Esophagus muscularis mucosa (tissue), 4 donors: ENCODE measurements around the gene TARDBP. TPM values are rescaled to one million over a fixed set of nuclear protein-coding genes. Genes with fewer than 3 reads are reported as not detected.

Source experiments
- DNase-seq: peaks from one replicate; pipeline ENCODE4 v3.0.0-alpha.2; 2017; ENCODE audit errors: extremely low spot score
- H3K27ac ChIP-seq, 4 donors: fragments of 200-600 bp; sonication (generic); replicated peaks in 1 of 4; 1 replicate in 3 of 4; 2 replicates in 1 of 4; pipeline ENCODE4 v1.5.1; 2016 to 2019; ENCODE audit warnings: mild to moderate bottlenecking in 1 of 4
- H3K27me3 ChIP-seq, 4 donors: fragments of 200-600 bp; sonication (generic); one replicate each; pipeline versions ENCODE4 v1.5.1 to v1.6.0; 2016 to 2019
- H3K36me3 ChIP-seq, 4 donors: fragments of 200-600 bp; sonication (generic); one replicate each; pipeline ENCODE4 v1.5.1; 2016 to 2019
- H3K4me1 ChIP-seq, 4 donors: fragments of 200-600 bp; sonication (generic); one replicate each; pipeline ENCODE4 v1.5.1; 2016 to 2019
- H3K4me3 ChIP-seq, 4 donors: fragments of 200-600 bp; sonication (generic); 1 replicate in 2 of 4; 2 replicates in 2 of 4; pipeline ENCODE4 v1.5.1; 2016 to 2019; ENCODE audit warnings: mild to moderate bottlenecking in 4 of 4, moderate library complexity in 1 of 4
- H3K9me3 ChIP-seq, 4 donors: fragments of 200-600 bp; sonication (generic); 1 replicate in 3 of 4; 2 replicates in 1 of 4; pipeline ENCODE4 v1.5.1; 2016 to 2019
- CTCF ChIP-seq, 3 experiments: fragments of 200-600 bp in 2 of 3; fragments of 450-650 bp in 1 of 3; sonication (generic) in 2 of 3; IDR thresholded peaks; one replicate each; pipeline ENCODE4 v1.5.1; 2017 to 2019; ENCODE audit warnings: antibody characterized with exemption in 3 of 3, mild to moderate bottlenecking in 2 of 3, moderate library complexity in 1 of 3
- EP300 ChIP-seq: sonication (generic); formaldehyde crosslinking; IDR thresholded peaks from one replicate; pipeline ENCODE4 v1.6.1; 2017; ENCODE audit warnings: antibody characterized with exemption
- POLR2A ChIP-seq: fragments of 450-650 bp; IDR thresholded peaks from one replicate; pipeline ENCODE4 v1.6.1; 2017; ENCODE audit warnings: antibody characterized with exemption, moderate library complexity, mild to moderate bottlenecking, low read depth
- POLR2AphosphoS5 ChIP-seq, 2 donors: sonication (generic); formaldehyde crosslinking; IDR thresholded peaks; one replicate each; pipeline ENCODE4 v1.6.1; 2017; ENCODE audit warnings: antibody characterized with exemption in 2 of 2
- WGBS: methylation state at CpG from one replicate; pipeline ENCODE4 v1.1.5; 2018; 5-methylcytosine and 5-hydroxymethylcytosine counted together
- intact Hi-C: fragments of 100-400 bp; cut with DNase I; formaldehyde crosslinking; loops from one replicate; pipeline ENCODE4 v1.15.1; 2023
- total RNA-seq, 4 donors: library from RNA; depleted of rRNA; stranded (reverse); fragments of >200 nt; gene quantifications; one replicate each; pipeline versions ENCODE4 v1.1.0 to v1.2.1, GENCODE V29; 2016

The TARDBP gene
- total RNA-seq, 4 donors from 2014 or later: 74.9 to 184 (median 137) TPM

DNA sequence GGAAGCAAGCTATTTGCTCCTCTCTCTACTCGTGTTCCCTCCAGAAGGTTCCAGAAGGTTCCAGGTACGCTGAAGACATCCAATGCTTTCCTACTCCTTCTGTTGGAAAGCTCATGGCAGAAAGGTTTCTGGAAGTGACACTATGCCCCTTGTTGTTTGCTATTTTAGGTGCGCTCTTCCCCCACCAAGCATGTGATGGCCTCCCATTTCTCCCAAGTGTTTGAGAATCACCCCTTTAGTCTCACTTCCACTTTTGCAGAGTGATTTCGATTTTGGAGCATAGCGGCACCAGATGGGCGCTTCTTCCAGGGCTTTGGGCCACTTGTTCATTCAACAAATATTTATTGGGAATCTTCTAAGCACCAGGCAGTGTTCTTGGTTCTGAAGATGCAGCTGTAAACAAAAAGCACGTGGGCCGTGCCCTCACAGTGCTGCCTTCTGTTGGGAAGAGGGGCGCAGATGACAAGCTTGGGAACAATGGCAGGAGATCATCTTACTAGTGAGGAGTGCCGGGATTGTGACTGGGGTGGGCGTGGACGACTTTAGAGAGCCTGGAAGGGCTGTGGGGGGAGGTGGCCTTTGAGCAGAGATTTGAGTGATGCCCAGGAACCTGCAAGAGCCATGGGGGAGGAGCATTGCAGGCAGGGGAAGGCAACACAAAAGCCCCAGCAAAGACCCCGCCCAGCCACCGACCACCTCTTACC, 43.0 kb upstream of the TARDBP start:
- Histone ChIP-seq H3K27me3 (peaks cover 0 to 2% (median 0%) of the 10 kb centered on the region in 4 donors), H3K4me3 (no peak overlapping the region), H3K4me1 (peaks cover 0 to 29% (median 18%) of the 10 kb centered on the region in 4 donors), H3K9me3 (no peaks in the 10 kb centered on the region), H3K36me3 (no peaks in the 10 kb centered on the region), H3K27ac (no peak overlapping the region)
- WGBS: 75% methylated on average over 14 of the region's 14 CpGs
- TF ChIP-seq EP300 (no peak), POLR2AphosphoS5 (IDR thresholded peaks at IDR 0.05) (no peak), CTCF (IDR thresholded peaks at IDR 0.05) (no peak), POLR2A (no peak)
- no peak for DNase-seq
- intact Hi-C loops: no loop called here

GRCh38 chr1:10969971-10970332, 42.5 kb upstream of the TARDBP start:
- WGBS: 73% methylated on average over 2 of the region's 2 CpGs
- Histone ChIP-seq H3K27me3 (no peaks in the 10 kb centered on the region), H3K9me3 (no peaks in the 10 kb centered on the region), H3K36me3 (no peaks in the 10 kb centered on the region), H3K27ac (no peak overlapping the region), H3K4me3 (no peak overlapping the region), H3K4me1 (peaks cover 0 to 35% (median 23%) of the 10 kb centered on the region in 4 donors)
- DNase-seq: no peak
- no peak for TF ChIP-seq POLR2A
- intact Hi-C loops: no loop called here

GRCh38 chr1:10973552-10973951, 38.9 kb upstream of the TARDBP start:
- Histone ChIP-seq H3K27ac (no peak overlapping the region), H3K27me3 (no peaks in the 10 kb centered on the region), H3K4me1 (peaks cover 6 to 34% (median 32%) of the 10 kb centered on the region in 4 donors), H3K4me3 (no peak overlapping the region), H3K9me3 (no peaks in the 10 kb centered on the region), H3K36me3 (no peaks in the 10 kb centered on the region)
- intact Hi-C loops: no loop called here
- 52% methylated on average over 3 of the region's 10 CpGs for WGBS
- DNase-seq: no peak
- TF ChIP-seq CTCF (IDR thresholded peaks at IDR 0.05) (no peak), EP300 (no peak), POLR2AphosphoS5 (IDR thresholded peaks at IDR 0.05) (no peak), POLR2A (no peak)

GRCh38 chr1:10973956-10974881, 38.2 kb upstream of the TARDBP start:
- no peak for DNase-seq
- peaks cover 6 to 38% (median 36%) of the 10 kb centered on the region in 4 donors for H3K4me1 ChIP-seq
- no peaks in the 10 kb centered on the region for H3K27me3 ChIP-seq
- 79% methylated on average over 15 of the region's 17 CpGs for WGBS
- H3K36me3 ChIP-seq: no peaks in the 10 kb centered on the region
- TF ChIP-seq CTCF (IDR thresholded peaks at IDR 0.05) (no peak), EP300 (no peak), POLR2A (no peak), POLR2AphosphoS5 (IDR thresholded peaks at IDR 0.05) (no peak)
- no peaks in the 10 kb centered on the region for H3K9me3 ChIP-seq
- intact Hi-C loops: no loop called here
- H3K4me3 ChIP-seq: no peak overlapping the region
- H3K27ac ChIP-seq: peak overlapping the region in 1 of 4 donors; percentile 79
